Neural cell (in vitro differentiated cells): ENCODE results near the gene ACLY. TPM values are rescaled to one million over a fixed set of nuclear protein-coding genes. Genes with fewer than 3 reads are reported as not detected.

Source experiments
- H2AFZ ChIP-seq: fragments of 200-600, 300-800 bp; sonication (generic), shearing (Covaris generic); 2 replicates; pipeline ENCODE4 v1.6.0; 2014; ENCODE audit warnings: low read depth, mild to moderate bottlenecking, antibody characterized with exemption, low read length, moderate library complexity
- H3F3A ChIP-seq: fragments of 200-600 bp; shearing (Covaris generic); 2 replicates; pipeline ENCODE4 v1.6.1; 2016; ENCODE audit warnings: mild to moderate bottlenecking, moderate library complexity, mixed read lengths, antibody characterized with exemption, low read length; ENCODE audit not compliant: insufficient read depth, poor library complexity, severe bottlenecking
- H3K27ac ChIP-seq: fragments of 200-600, 300-800 bp; sonication (generic), shearing (Covaris generic); 2 replicates; pipeline ENCODE4 v1.5.1; 2014; ENCODE audit warnings: mild to moderate bottlenecking, low read length, moderate library complexity
- H3K27me3 ChIP-seq: fragments of 300-800, 200-600 bp; sonication (generic), shearing (Covaris generic); 2 replicates; pipeline ENCODE4 v1.6.0; 2014; ENCODE audit warnings: mild to moderate bottlenecking, low read depth, low read length, moderate library complexity; ENCODE audit not compliant: insufficient read depth
- H3K36me3 ChIP-seq: fragments of 300-800, 200-600 bp; sonication (generic), shearing (Covaris generic); 2 replicates; pipeline ENCODE4 v1.5.1; 2014; ENCODE audit warnings: mild to moderate bottlenecking, antibody characterized with exemption, low read length, moderate library complexity; ENCODE audit not compliant: insufficient read depth
- H3K4me2 ChIP-seq: fragments of 300-800, 200-600 bp; sonication (generic), shearing (Covaris generic); 2 replicates; pipeline ENCODE4 v1.6.0; 2014; ENCODE audit warnings: mild to moderate bottlenecking, low read length
- H3K4me3 ChIP-seq: fragments of 300-800, 200-600 bp; sonication (generic), shearing (Covaris generic); 2 replicates; pipeline ENCODE4 v1.5.1; 2014; ENCODE audit warnings: mild to moderate bottlenecking, low read length, moderate library complexity
- H3K79me2 ChIP-seq: fragments of 200-600 bp; shearing (Covaris generic); replicated peaks from 2 replicates; pipeline ENCODE4 v1.6.0; 2014; ENCODE audit warnings: mild to moderate bottlenecking, low read length, moderate library complexity; ENCODE audit not compliant: insufficient read depth
- H3K9ac ChIP-seq: fragments of 300-800, 200-600 bp; sonication (generic), shearing (Covaris generic); 2 replicates; pipeline ENCODE4 v1.6.1; 2016; ENCODE audit warnings: mild to moderate bottlenecking, low read length, mixed read lengths
- H3K9me2 ChIP-seq: fragments of 200-600 bp; shearing (Covaris generic); 2 replicates; pipeline ENCODE4 v1.6.1; 2016; ENCODE audit warnings: mild to moderate bottlenecking, low read length, mixed read lengths; ENCODE audit not compliant: insufficient read depth
- H3K9me3 ChIP-seq: fragments of 200-600, 300-800 bp; sonication (generic), shearing (Covaris generic); 2 replicates; pipeline ENCODE4 v1.6.1; 2016; ENCODE audit warnings: mild to moderate bottlenecking, mixed run types, low read length, moderate library complexity, mixed read lengths
- H4K20me1 ChIP-seq: fragments of 200-600 bp; shearing (Covaris generic); 2 replicates; pipeline ENCODE4 v1.6.1; 2016; ENCODE audit warnings: mild to moderate bottlenecking, mixed run types; ENCODE audit not compliant: insufficient read depth
- EP300 ChIP-seq: fragments of 450-650 bp; conservative IDR thresholded peaks from 2 replicates; pipeline ENCODE4 v1.6.1; 2014; ENCODE audit warnings: antibody characterized with exemption, mild to moderate bottlenecking, moderate library complexity; ENCODE audit not compliant: poor library complexity, severe bottlenecking
- EZH2 ChIP-seq: fragments of 200-600, 300-800 bp; shearing (Covaris generic), sonication (generic); IDR thresholded peaks from 2 replicates; pipeline ENCODE4 v1.6.1; 2014; ENCODE audit warnings: antibody characterized with exemption, low read length, borderline replicate concordance, mild to moderate bottlenecking; ENCODE audit not compliant: insufficient read depth, poor library complexity, severe bottlenecking
- MXI1 ChIP-seq: fragments of 450-650 bp; conservative IDR thresholded peaks from 2 replicates; pipeline ENCODE4 v1.6.1; 2014; ENCODE audit warnings: antibody characterized with exemption, mild to moderate bottlenecking; ENCODE audit not compliant: poor library complexity, severe bottlenecking
- POLR2AphosphoS5 ChIP-seq: IDR thresholded peaks from 2 replicates; pipeline ENCODE4 v1.6.1; 2012
- RAD21 ChIP-seq: fragments of 450-650 bp; conservative IDR thresholded peaks from 2 replicates; pipeline ENCODE4 v1.6.1; 2014; ENCODE audit warnings: antibody characterized with exemption, mild to moderate bottlenecking, moderate library complexity
- REST ChIP-seq: IDR thresholded peaks from 2 replicates; pipeline ENCODE4 v1.6.1; 2012; ENCODE audit warnings: borderline replicate concordance
- SMC3 ChIP-seq: fragments of 450-650 bp; conservative IDR thresholded peaks from 2 replicates; pipeline ENCODE4 v1.6.1; 2014; ENCODE audit warnings: antibody characterized with exemption, mild to moderate bottlenecking, moderate library complexity; ENCODE audit not compliant: poor library complexity
- TAF1 ChIP-seq: IDR thresholded peaks from 2 replicates; pipeline ENCODE4 v1.6.1; 2012; ENCODE audit warnings: low read depth
- polyA plus RNA-seq: library from polyadenylated mRNA; depleted of rRNA; stranded (reverse); fragments of >200 nt; gene quantifications from 2 replicates; pipeline ENCODE4 v1.2.3, GENCODE V29; 2014
- TF ChIP-seq, protein P1 (sequence below): fragments of 450-650 bp; IDR thresholded peaks from 2 replicates; pipeline ENCODE4 v1.5.1; 2014; ENCODE audit warnings: antibody characterized with exemption, mild to moderate bottlenecking, moderate library complexity; ENCODE audit not compliant: poor library complexity, severe bottlenecking

ACLY gene
- polyA plus RNA-seq, 1 donor from 2014 or later, result 136 TPM

- Histone ChIP-seq H3K9me3 (no peaks in the 10 kb centered on the region), H3F3A (no peaks in the 10 kb centered on the region), H2AFZ (no peak overlapping the region), H3K79me2 (peaks cover 64% of the 10 kb centered on the region), H3K9ac (no peak overlapping the region), H3K4me2 (no peak overlapping the region), H3K36me3 (peaks cover 6% of the 10 kb centered on the region), H3K4me3 (no peak overlapping the region), H3K9me2 (no peaks in the 10 kb centered on the region), H3K27ac (no peak overlapping the region), H3K27me3 (no peaks in the 10 kb centered on the region), H4K20me1 (peaks cover 8% of the 10 kb centered on the region)
- TF ChIP-seq EP300 (no peak), MXI1 (no peak), EZH2 (no peak), RAD21 (no peak), REST (no peak), POLR2AphosphoS5 (no peak), SMC3 (no peak), TAF1 (no peak)
- TF ChIP-seq, protein P1, sequence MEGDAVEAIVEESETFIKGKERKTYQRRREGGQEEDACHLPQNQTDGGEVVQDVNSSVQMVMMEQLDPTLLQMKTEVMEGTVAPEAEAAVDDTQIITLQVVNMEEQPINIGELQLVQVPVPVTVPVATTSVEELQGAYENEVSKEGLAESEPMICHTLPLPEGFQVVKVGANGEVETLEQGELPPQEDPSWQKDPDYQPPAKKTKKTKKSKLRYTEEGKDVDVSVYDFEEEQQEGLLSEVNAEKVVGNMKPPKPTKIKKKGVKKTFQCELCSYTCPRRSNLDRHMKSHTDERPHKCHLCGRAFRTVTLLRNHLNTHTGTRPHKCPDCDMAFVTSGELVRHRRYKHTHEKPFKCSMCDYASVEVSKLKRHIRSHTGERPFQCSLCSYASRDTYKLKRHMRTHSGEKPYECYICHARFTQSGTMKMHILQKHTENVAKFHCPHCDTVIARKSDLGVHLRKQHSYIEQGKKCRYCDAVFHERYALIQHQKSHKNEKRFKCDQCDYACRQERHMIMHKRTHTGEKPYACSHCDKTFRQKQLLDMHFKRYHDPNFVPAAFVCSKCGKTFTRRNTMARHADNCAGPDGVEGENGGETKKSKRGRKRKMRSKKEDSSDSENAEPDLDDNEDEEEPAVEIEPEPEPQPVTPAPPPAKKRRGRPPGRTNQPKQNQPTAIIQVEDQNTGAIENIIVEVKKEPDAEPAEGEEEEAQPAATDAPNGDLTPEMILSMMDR, result no peak
These were observed 3.2 kb downstream of the ACLY start for GRCh38 chr17:41915566-41915965.

DNA sequence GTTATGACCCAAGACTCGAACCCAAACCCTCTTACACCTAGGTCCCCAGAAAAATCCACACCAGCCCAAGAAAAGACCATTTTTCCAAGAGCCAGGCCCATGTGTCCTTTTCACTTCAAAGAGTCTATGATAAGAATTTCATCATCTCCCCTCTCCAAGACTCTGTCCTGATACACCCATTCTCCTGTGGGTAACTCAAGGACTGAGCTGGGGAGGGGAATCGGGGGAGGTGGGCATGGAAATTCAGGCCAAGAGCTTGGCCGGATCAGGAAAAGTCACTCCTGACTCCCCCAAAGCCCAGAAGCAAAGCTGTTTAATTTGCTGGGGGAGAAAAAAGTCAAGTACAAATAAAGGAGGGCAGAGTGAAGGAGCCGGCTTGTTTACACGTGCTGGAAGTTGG is 3.7 kb downstream of the ACLY start:
- H3K9me2 ChIP-seq, result no peaks in the 10 kb centered on the region
- H4K20me1 ChIP-seq, result peaks cover 8% of the 10 kb centered on the region
- no peak overlapping the region for H3K9ac ChIP-seq
- no peaks in the 10 kb centered on the region for H3K27me3 ChIP-seq
- H3K36me3 ChIP-seq, result peaks cover 6% of the 10 kb centered on the region
- H3K27ac ChIP-seq, result no peak overlapping the region
- H3F3A ChIP-seq, result no peaks in the 10 kb centered on the region
- TF ChIP-seq REST, result no peak
- no peak for TF ChIP-seq TAF1
- TF ChIP-seq, protein P1, result no peak
- H3K9me3 ChIP-seq, result no peaks in the 10 kb centered on the region
- H3K4me2 ChIP-seq, result no peak overlapping the region
- H3K79me2 ChIP-seq, result peaks cover 64% of the 10 kb centered on the region
- no peak overlapping the region for H2AFZ ChIP-seq
- no peak overlapping the region for H3K4me3 ChIP-seq
